Prostate gland (tissue), 2 donors: ENCODE measurements around the gene CEP70. TPM values are rescaled to one million over a fixed set of nuclear protein-coding genes. Genes with fewer than 3 reads are reported as not detected.

ENCODE experiments used
- DNase-seq: peaks from one replicate; pipeline ENCODE4 v3.0.0-alpha.2; 2019; ENCODE audit warnings: low spot score
- H3K27ac ChIP-seq, 2 donors: fragments of 200-600 bp; sonication (generic); 2 replicates each; pipeline ENCODE4 v1.5.1; 2017 to 2019
- H3K27me3 ChIP-seq: fragments of 200-600 bp; sonication (generic); replicated peaks from 2 replicates; pipeline ENCODE4 v1.5.1; 2019; ENCODE audit not compliant: insufficient read depth
- H3K36me3 ChIP-seq, 2 donors: fragments of 200-600 bp; sonication (generic); 1 replicate in 1 of 2; 2 replicates in 1 of 2; pipeline versions ENCODE4 v1.5.1 to v1.8.1; 2017 to 2019
- H3K4me1 ChIP-seq: fragments of 200-600 bp; sonication (generic); replicated peaks from 2 replicates; pipeline ENCODE4 v1.5.1; 2019
- H3K4me3 ChIP-seq, 2 donors: fragments of 200-600 bp; sonication (generic); 2 replicates each; pipeline ENCODE4 v1.5.1; 2017 to 2019
- H3K9me3 ChIP-seq: fragments of 200-600 bp; sonication (generic); 2 replicates; pipeline ENCODE4 v1.5.1; 2017
- CTCF ChIP-seq, 4 experiments: fragments of 200-600 bp in 2 of 4; fragments of 450-650 bp in 2 of 4; sonication (generic) in 2 of 4; IDR thresholded peaks; 1 replicate in 3 of 4; 2 replicates in 1 of 4; pipeline ENCODE4 v1.5.1; 2016 to 2019; ENCODE audit warnings: antibody characterized with exemption in 4 of 4, mild to moderate bottlenecking in 2 of 4, moderate library complexity in 2 of 4
- POLR2A ChIP-seq: fragments of 450-650 bp; IDR thresholded peaks from one replicate; pipeline ENCODE4 v1.6.1; 2016; ENCODE audit warnings: antibody characterized with exemption, mild to moderate bottlenecking
- POLR2AphosphoS5 ChIP-seq: sonication (generic); formaldehyde crosslinking; IDR thresholded peaks from one replicate; pipeline ENCODE4 v1.6.1; 2017; ENCODE audit warnings: antibody characterized with exemption
- WGBS: methylation state at CpG from one replicate; pipeline ENCODE4 v1.1.5; 2018; 5-methylcytosine and 5-hydroxymethylcytosine counted together
- intact Hi-C: fragments of 100-400 bp; cut with DNase I; formaldehyde crosslinking; loops from one replicate; pipeline ENCODE4 v1.14.2; 2022
- total RNA-seq, 2 donors: library from RNA; depleted of rRNA; stranded (reverse); fragments of >200 nt; gene quantifications; one replicate each; pipeline ENCODE4 v1.1.0, GENCODE V29; 2016

CEP70 gene
- total RNA-seq, 2 donors from 2014 or later, result 24.1 to 38.0 TPM

GRCh38 chr3:138451595-138452162 lies 142.4 kb downstream of the CEP70 start:
- no peaks in the 10 kb centered on the region for H3K9me3 ChIP-seq
- no peak overlapping the region for H3K4me3 ChIP-seq
- intact Hi-C loops, result no loop called here
- H3K36me3 ChIP-seq, result no peaks in the 10 kb centered on the region
- WGBS, result 89% methylated on average over 43 of the region's 43 CpGs
- no peak for TF ChIP-seq CTCF (IDR thresholded peaks at IDR 0.05)
- no peak for TF ChIP-seq POLR2AphosphoS5
- no peak for TF ChIP-seq POLR2A
- H3K27ac ChIP-seq, result no peak overlapping the region
- no peaks in the 10 kb centered on the region for H3K4me1 ChIP-seq
- no peak for DNase-seq
- no peaks in the 10 kb centered on the region for H3K27me3 ChIP-seq

GRCh38 chr3:138450704-138451424 lies 143.2 kb downstream of the CEP70 start:
- no peaks in the 10 kb centered on the region for H3K27me3 ChIP-seq
- intact Hi-C loops, result no loop called here
- no peaks in the 10 kb centered on the region for H3K4me1 ChIP-seq
- no peak for DNase-seq
- H3K4me3 ChIP-seq, result no peak overlapping the region
- TF ChIP-seq POLR2A, result no peak
- no peak for TF ChIP-seq POLR2AphosphoS5
- no peak for TF ChIP-seq CTCF (IDR thresholded peaks at IDR 0.05)
- no peaks in the 10 kb centered on the region for H3K36me3 ChIP-seq
- WGBS, result 79% methylated on average over 6 of the region's 6 CpGs
- H3K27ac ChIP-seq, result no peak overlapping the region
- no peaks in the 10 kb centered on the region for H3K9me3 ChIP-seq

- no peak for DNase-seq
- Histone ChIP-seq H3K4me1 (no peaks in the 10 kb centered on the region), H3K36me3 (no peaks in the 10 kb centered on the region), H3K27me3 (no peaks in the 10 kb centered on the region), H3K9me3 (no peaks in the 10 kb centered on the region), H3K4me3 (no peak overlapping the region), H3K27ac (no peak overlapping the region)
- WGBS, result 92% methylated on average over 7 of the region's 7 CpGs
- TF ChIP-seq POLR2AphosphoS5, result no peak
- TF ChIP-seq POLR2A, result no peak
- TF ChIP-seq CTCF (IDR thresholded peaks at IDR 0.05), result no peak
- intact Hi-C loops, result no loop called here
Observed at GRCh38 chr3:138450181-138450580, 143.9 kb downstream of the CEP70 start.

GRCh38 chr3:138449490-138449889 lies 144.6 kb downstream of the CEP70 start:
- no peak for DNase-seq
- Histone ChIP-seq H3K4me3 (no peak overlapping the region), H3K9me3 (no peaks in the 10 kb centered on the region), H3K4me1 (no peaks in the 10 kb centered on the region), H3K27me3 (no peaks in the 10 kb centered on the region), H3K27ac (no peak overlapping the region), H3K36me3 (no peaks in the 10 kb centered on the region)
- intact Hi-C loops, result no loop called here
- 88% methylated on average over 3 of the region's 3 CpGs for WGBS
- no peak for TF ChIP-seq CTCF (IDR thresholded peaks at IDR 0.05)
- no peak for TF ChIP-seq POLR2AphosphoS5
- no peak for TF ChIP-seq POLR2A

- DNase-seq, result no peak
- H3K27ac ChIP-seq, result no peak overlapping the region
- no peak for TF ChIP-seq POLR2AphosphoS5
- TF ChIP-seq CTCF (IDR thresholded peaks at IDR 0.05), result no peak
- no peak for TF ChIP-seq POLR2A
- H3K27me3 ChIP-seq, result no peaks in the 10 kb centered on the region
- H3K9me3 ChIP-seq, result no peaks in the 10 kb centered on the region
- WGBS, result 94% methylated on average over 3 of the region's 3 CpGs
- intact Hi-C loops, result no loop called here
- H3K36me3 ChIP-seq, result no peaks in the 10 kb centered on the region
- H3K4me3 ChIP-seq, result no peak overlapping the region
- H3K4me1 ChIP-seq, result no peaks in the 10 kb centered on the region
Observed at GRCh38 chr3:138448631-138449030, 145.4 kb downstream of the CEP70 start.
